Activated T-cell treated with anti-CD3 and anti-CD28 coated beads for 48 hours (primary cell): Measurements from ENCODE around the gene MOCS3.
"Not testable (repeated sequence)": the region's sequence is repeated elsewhere in the genome, so short reads cannot be mapped to it uniquely, and the experiment has no call there.

ENCODE experiments used
- DNase-seq: peaks from one replicate; pipeline ENCODE4 v3.0.0-alpha.2; 2020; ENCODE audit warnings: low read depth

MOCS3 gene

GRCh38 chr20:50932016-50932485 lies 26.6 kb upstream of the MOCS3 start:
- DNase-seq = no peak

GRCh38 chr20:50932691-50933280 lies 25.8 kb upstream of the MOCS3 start:
- no peak for DNase-seq

GRCh38 chr20:50933589-50933988 lies 25.0 kb upstream of the MOCS3 start:
- DNase-seq = no peak

GRCh38 chr20:50943069-50943468 lies 15.5 kb upstream of the MOCS3 start:
- DNase-seq = no peak

- DNase-seq = no peak
Observed at GRCh38 chr20:50948132-50948785, 10.4 kb upstream of the MOCS3 start.

GRCh38 chr20:50953196-50953595 lies 5.4 kb upstream of the MOCS3 start:
- no peak for DNase-seq

GRCh38 chr20:50953821-50954220 lies 4.8 kb upstream of the MOCS3 start:
- no peak for DNase-seq

- no peak for DNase-seq
Observed at GRCh38 chr20:50957276-50957675, 1.3 kb upstream of the MOCS3 start.

GRCh38 chr20:50957798-50958614 lies 612 bp upstream of the MOCS3 start, which contains the start of gene DPM1:
TSS of gene DPM1 (minus strand) at chr20:50958532. CDS start at chr20:50958523, 9 bp downstream.
- DNase-seq = peak; percentile 77

GRCh38 chr20:50959543-50960126 lies 1.0 kb downstream of the MOCS3 start:
- DNase-seq = no peak

- DNase-seq = no peak
Observed at GRCh38 chr20:50967586-50967985, 9.0 kb downstream of the MOCS3 start.

- DNase-seq = no peak
Observed at GRCh38 chr20:50968289-50968688, 9.7 kb downstream of the MOCS3 start.

GRCh38 chr20:50969435-50969834 lies 10.8 kb downstream of the MOCS3 start:
- DNase-seq = no peak

- DNase-seq = no peak
Observed at GRCh38 chr20:50969912-50970311, 11.3 kb downstream of the MOCS3 start.

GRCh38 chr20:50975701-50976330 lies 17.2 kb downstream of the MOCS3 start:
- no peak for DNase-seq

GRCh38 chr20:50977066-50978021 lies 18.7 kb downstream of the MOCS3 start:
- DNase-seq = no peak

- DNase-seq = not testable (repeated sequence)
Observed at GRCh38 chr20:50978533-50978932, 19.9 kb downstream of the MOCS3 start.

GRCh38 chr20:50980071-50980681 lies 21.6 kb downstream of the MOCS3 start:
- peak; percentile 45 for DNase-seq

GRCh38 chr20:50980851-50981713 lies 22.5 kb downstream of the MOCS3 start:
- peak; percentile 56 for DNase-seq

GRCh38 chr20:50981714-50982048 lies 23.1 kb downstream of the MOCS3 start:
- no peak for DNase-seq
